NOMO-1 treated with dmso at 0.1 percent for 144 hours (cell line): ENCODE data around the gene LTBP2.

Experiments
- DNase-seq: peaks from one replicate; lab custom pipeline; 2025; ENCODE audit not compliant: unreplicated experiment; lab: John Stamatoyannopoulos, UW

Gene LTBP2

GRCh38 chr14:74613211-74613914 lies 1.3 kb upstream of the LTBP2 start:
- DNase-seq, result no peak

- peak; percentile 70 for DNase-seq
These were observed 449 bp upstream of the LTBP2 start for GRCh38 chr14:74612350-74613021.

- no peak for DNase-seq
These were observed 979 bp downstream of the LTBP2 start for GRCh38 chr14:74610866-74611649.

- DNase-seq, result no peak
These were observed 1.7 kb downstream of the LTBP2 start for GRCh38 chr14:74610199-74610865.

GRCh38 chr14:74609721-74610120 lies 2.3 kb downstream of the LTBP2 start:
- DNase-seq, result no peak

- peak; percentile 50 for DNase-seq
These were observed 3.0 kb downstream of the LTBP2 start for GRCh38 chr14:74608959-74609611.

GRCh38 chr14:74606727-74607126 lies 5.3 kb downstream of the LTBP2 start:
- no peak for DNase-seq

- no peak for DNase-seq
These were observed 6.4 kb downstream of the LTBP2 start for GRCh38 chr14:74605531-74606223.

- no peak for DNase-seq
These were observed 7.1 kb downstream of the LTBP2 start for GRCh38 chr14:74604911-74605310.

- no peak for DNase-seq
These were observed 7.9 kb downstream of the LTBP2 start for GRCh38 chr14:74604157-74604556.

GRCh38 chr14:74601982-74602381 lies 10.1 kb downstream of the LTBP2 start:
- no peak for DNase-seq

GRCh38 chr14:74599946-74600345 lies 12.1 kb downstream of the LTBP2 start:
- no peak for DNase-seq

- DNase-seq, result no peak
These were observed 12.7 kb downstream of the LTBP2 start for GRCh38 chr14:74599321-74599761.

GRCh38 chr14:74596741-74597450 lies 15.1 kb downstream of the LTBP2 start:
- no peak for DNase-seq

GRCh38 chr14:74595006-74595735 lies 16.9 kb downstream of the LTBP2 start:
- no peak for DNase-seq

- no peak for DNase-seq
These were observed 17.4 kb downstream of the LTBP2 start for GRCh38 chr14:74594606-74595005.

- DNase-seq, result no peak
These were observed 18.0 kb downstream of the LTBP2 start for GRCh38 chr14:74594029-74594428.

- no peak for DNase-seq
These were observed 18.6 kb downstream of the LTBP2 start for GRCh38 chr14:74593241-74593953.
